ENCODE data around the gene FSTL4.

The FSTL4 gene

GRCh38 chr5:133466556-133467334 is 145.6 kb downstream of the FSTL4 start:
- no peak for DNase-seq (ENCODE audit: low read depth, low spot score)
- in situ Hi-C loops (cut with HindIII; ENCODE audit: low sequenced_read_pairs) = no loop called here
- TF ChIP-seq, protein P1, sequence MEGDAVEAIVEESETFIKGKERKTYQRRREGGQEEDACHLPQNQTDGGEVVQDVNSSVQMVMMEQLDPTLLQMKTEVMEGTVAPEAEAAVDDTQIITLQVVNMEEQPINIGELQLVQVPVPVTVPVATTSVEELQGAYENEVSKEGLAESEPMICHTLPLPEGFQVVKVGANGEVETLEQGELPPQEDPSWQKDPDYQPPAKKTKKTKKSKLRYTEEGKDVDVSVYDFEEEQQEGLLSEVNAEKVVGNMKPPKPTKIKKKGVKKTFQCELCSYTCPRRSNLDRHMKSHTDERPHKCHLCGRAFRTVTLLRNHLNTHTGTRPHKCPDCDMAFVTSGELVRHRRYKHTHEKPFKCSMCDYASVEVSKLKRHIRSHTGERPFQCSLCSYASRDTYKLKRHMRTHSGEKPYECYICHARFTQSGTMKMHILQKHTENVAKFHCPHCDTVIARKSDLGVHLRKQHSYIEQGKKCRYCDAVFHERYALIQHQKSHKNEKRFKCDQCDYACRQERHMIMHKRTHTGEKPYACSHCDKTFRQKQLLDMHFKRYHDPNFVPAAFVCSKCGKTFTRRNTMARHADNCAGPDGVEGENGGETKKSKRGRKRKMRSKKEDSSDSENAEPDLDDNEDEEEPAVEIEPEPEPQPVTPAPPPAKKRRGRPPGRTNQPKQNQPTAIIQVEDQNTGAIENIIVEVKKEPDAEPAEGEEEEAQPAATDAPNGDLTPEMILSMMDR (IDR thresholded peaks at IDR 0.05; ENCODE audit: low read depth, low read length) = no peak
- H3K4me3 ChIP-seq (ENCODE audit: low read depth, low read length) = no peak overlapping the region

DNA sequence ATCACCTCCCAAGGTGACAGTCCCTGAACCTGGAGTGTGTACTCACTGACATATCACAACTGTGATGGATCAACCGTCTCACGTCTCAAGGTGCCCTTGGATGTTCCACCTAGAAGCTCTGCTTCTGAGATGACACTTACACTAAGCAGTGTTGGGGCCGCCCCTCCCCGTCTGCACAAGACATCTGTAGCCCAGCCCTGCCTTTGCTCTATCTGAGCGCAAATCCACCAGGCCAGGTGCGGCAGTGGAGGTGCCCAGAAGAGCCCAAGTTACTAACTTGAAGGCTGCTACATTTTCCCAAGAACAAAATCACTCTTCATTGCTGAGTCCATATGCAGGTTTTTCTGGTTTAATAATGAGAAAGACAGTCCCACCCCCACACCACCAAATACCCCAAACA is 148.3 kb downstream of the FSTL4 start:
- in situ Hi-C loops (cut with HindIII; ENCODE audit: low sequenced_read_pairs) = no loop called here
- H3K4me3 ChIP-seq (ENCODE audit: low read depth, low read length) = no peak overlapping the region
- TF ChIP-seq, protein P1 (IDR thresholded peaks at IDR 0.05; ENCODE audit: low read depth, low read length) = no peak
- DNase-seq (ENCODE audit: low read depth, low spot score) = no peak

DNA sequence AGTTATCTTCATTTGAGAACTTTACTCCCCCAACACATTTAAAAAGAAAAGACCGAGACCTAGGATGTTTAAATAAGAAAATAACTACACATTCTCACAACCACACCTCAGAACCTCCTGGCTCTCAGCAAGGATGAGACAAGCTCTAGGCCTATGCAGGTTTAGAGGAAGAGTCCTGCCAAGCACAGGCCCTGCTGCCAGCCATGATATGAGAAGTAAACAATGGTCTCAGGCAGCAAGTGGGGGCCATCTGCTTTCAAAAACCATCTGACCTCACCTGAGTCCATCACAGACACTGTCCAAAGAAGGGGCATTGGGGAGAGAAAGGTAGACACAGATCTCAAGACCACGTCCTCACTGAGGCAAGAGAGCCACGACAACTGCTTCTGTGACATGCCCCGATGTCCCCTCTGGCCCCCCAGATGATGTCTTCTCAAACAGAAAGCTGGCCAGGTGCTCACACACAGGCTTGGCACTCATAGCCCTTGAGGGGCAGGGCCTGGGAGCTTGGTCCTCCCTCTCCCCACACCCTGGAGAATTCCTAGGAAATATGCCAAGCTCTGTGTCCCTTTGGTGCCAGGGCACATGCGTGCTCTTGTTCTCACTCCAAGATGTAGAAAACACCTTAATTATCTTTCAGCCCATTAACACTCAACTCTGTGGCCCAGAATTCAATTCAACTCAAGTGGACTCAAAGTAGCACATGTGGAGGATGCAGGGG is 150.4 kb downstream of the FSTL4 start:
- TF ChIP-seq, protein P1 (IDR thresholded peaks at IDR 0.05; ENCODE audit: low read depth, low read length) = no peak
- H3K4me3 ChIP-seq (ENCODE audit: low read depth, low read length) = no peak overlapping the region
- in situ Hi-C loops (cut with HindIII; ENCODE audit: low sequenced_read_pairs) = no loop called here
- DNase-seq (ENCODE audit: low read depth, low spot score) = no peak

GRCh38 chr5:133460172-133460758 is 152.1 kb downstream of the FSTL4 start:
- TF ChIP-seq, protein P1 (IDR thresholded peaks at IDR 0.05; ENCODE audit: low read depth, low read length) = peak; percentile 62
- no peak overlapping the region for H3K4me3 ChIP-seq (ENCODE audit: low read depth, low read length)
- in situ Hi-C loops (cut with HindIII; ENCODE audit: low sequenced_read_pairs) = no loop called here
- DNase-seq (ENCODE audit: low read depth, low spot score) = no peak

DNA sequence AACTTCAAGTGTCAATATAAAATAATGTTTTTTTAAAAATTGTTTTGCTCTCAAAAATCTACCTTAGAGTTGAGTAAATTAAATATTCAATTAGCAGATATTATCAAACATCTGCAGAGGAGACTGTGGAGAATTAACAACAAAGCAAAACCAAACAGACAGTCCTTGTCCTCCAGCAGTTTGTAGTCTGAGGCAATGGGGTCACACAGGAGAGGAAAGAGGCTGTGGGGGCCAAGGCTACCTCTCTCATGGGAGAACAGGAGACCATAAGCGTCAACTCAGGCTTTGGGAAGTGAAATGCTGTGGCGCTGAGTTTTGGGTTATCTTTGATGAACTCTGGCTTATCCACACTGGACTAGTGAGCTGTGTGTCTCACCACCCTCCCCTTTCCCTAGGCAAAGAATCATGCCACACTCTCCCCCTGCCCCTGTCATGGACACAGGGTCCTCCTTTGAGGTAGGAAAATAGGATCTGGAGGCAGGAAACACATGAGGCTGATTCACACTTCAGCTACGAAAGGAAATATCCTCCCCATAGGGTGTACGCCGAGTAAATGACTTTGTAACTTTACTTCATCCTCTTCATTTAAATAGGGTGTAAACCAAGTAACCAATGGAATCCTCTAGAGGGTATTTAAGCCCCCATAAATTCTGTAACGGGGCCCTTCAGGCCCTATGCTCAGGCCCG is 152.7 kb downstream of the FSTL4 start:
- TF ChIP-seq, protein P1 (IDR thresholded peaks at IDR 0.05; ENCODE audit: low read depth, low read length) = no peak
- DNase-seq (ENCODE audit: low read depth, low spot score) = no peak
- in situ Hi-C loops (cut with HindIII; ENCODE audit: low sequenced_read_pairs) = no loop called here
- no peak overlapping the region for H3K4me3 ChIP-seq (ENCODE audit: low read depth, low read length)

- TF ChIP-seq, protein P1 (IDR thresholded peaks at IDR 0.05; ENCODE audit: low read depth, low read length) = no peak
- DNase-seq (ENCODE audit: low read depth, low spot score) = no peak
- in situ Hi-C loops (cut with HindIII; ENCODE audit: low sequenced_read_pairs) = no loop called here
- no peak overlapping the region for H3K4me3 ChIP-seq (ENCODE audit: low read depth, low read length)
Observed at GRCh38 chr5:133458435-133458834, 153.9 kb downstream of the FSTL4 start.

Measured in astrocyte of the spinal cord (primary cell).